Fibroblast of gingiva (primary cell): Measurements from ENCODE around the gene ANAPC10.
"Not testable (repeated sequence)": the region's sequence is repeated elsewhere in the genome, so short reads cannot be mapped to it uniquely, and the experiment has no call there.

Experiments
- DNase-seq: peaks from one replicate; pipeline ENCODE4 v3.0.0-alpha.2; 2011; ENCODE audit warnings: low read depth

The ANAPC10 gene

DNA sequence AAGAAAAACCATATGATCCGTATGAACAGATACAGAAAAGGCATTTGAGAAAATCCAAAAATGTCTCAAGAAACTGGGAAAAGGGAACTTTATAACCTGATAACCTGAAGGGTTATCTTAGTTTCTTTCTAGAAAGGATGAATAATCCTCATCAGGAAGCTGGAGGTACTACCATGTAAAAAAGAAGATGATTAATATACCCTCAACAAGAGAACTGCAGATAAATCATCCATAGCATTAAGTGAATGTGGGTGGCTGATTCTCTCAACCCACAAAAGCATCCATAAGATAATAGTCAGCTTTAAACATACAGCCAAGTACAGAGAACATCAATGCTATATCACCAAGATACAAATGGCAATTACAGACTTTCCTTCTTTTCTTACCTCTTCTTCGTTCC is 26.4 kb downstream of the ANAPC10 start:
- DNase-seq: no peak

DNA sequence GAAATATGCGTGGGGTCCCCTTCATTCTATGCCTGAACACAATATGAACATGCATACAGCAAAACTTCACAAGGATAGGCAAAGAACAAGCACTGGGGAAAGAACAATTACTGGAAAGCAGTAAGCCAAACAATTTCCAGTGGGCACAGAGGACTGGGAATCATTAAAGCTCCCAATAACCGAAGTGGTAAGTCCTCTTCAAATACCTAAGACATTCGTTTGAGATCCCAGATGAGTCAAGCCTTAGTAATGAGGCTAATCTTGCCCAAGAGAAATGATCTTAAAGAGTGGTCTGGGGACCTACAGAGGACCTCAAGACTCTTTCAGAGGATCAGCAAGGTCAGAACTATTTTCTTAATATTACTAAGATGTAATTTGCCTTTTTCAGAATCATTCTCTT is 28.6 kb downstream of the ANAPC10 start:
- peak; percentile 31 for DNase-seq

DNA sequence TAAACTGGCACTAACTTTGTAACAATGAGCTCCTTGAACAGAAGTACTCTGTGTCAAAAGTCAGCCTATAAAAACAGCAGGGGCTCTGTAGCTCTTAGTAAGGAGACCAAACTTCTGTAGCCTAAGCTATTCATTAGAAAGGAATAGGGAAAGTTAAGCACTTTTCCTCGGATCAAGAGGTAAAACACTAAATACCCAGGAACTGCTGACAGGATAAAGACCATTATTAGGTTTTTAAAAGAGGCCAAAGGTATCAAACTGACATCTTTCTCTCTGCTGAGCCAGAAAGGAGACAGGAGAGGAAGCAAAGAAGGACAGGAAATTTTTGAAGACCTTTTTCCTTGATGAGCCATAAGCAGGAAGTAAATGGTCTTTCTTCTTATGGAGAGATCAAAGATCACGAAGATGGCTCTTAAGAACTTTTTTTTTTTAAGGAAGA is 31.9 kb downstream of the ANAPC10 start:
- no peak for DNase-seq

DNA sequence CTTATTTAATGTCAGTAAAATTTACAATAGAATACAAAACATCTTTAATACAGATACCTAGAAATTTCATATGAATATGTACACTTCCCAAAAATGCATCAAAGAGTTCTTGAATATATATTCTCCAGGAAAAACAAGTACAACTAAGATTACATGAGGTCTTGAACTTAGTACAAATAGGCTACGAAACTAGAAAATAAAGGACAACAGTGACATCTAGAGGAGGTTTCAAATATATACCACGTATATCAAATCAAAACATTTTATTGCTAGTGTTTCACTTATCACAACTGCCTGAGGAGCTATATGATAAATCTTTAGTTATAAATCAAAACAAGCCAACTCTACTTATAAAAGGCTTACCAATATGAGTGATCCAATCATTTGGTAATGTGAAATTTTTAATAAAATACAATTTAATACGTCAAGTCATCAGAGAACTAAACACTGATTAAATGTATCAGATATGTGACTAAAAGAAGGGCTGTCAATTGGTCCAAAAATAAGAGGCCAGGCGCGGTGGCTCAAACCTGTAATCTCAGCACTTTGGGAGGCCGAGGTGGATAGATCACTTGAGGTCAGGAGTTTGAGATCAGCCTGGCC is 36.6 kb downstream of the ANAPC10 start:
- DNase-seq: peak; percentile 46

DNA sequence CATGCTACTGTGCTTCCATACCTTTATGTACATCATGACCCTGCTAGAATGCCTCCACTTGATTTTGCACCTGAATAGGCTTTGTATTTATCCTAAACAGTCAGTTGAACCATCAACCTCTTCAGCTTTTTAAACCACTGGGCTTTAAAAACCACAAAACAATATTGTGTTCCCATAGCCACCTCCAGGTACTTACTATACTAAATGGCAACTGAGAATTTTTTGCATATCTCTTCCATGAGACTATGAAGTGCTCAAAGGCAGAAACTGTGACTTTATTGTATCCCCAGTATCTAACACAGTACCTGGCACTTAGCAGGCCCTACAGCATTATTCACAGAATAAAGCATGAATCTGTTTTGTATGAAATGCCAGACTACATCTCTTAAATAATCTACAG is 39.7 kb downstream of the ANAPC10 start:
- no peak for DNase-seq

DNA sequence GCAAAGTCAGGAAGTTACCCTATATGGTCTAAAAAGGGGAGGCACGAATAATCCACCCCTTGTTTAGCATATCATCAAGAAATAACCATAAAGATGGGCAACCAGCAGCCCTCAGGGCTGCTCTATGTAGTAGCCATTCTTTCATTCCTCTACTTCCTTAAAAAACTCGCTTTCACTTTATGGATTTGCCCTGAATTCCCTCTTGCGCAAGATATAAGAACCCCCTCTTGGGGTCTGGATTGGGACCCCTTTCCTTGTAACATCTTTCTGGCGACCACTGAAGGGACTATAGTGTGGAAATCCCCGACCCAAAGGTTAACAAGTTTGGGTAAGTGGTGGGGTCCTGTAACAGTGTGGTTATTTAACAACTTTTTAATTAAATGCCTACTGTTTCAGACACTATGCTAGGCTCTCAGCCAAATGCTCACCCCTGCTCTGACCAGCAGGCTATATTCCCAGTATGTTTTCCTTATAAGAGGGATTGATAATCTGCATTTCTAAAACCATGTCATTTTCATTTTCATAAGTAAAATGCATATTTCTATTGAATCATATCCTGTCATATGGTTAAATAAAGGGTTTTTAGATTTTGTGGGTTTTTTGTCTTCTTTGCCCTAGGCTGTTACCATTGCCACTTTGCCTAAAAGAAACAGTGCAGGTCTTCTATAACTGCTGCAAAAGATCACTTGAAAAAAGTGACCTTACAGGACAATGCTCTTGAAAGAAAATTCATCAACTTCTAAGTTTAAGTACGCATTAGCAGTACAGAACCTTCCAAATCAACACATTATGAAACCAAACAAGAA is 41.5 kb downstream of the ANAPC10 start:
- no peak for DNase-seq

DNA sequence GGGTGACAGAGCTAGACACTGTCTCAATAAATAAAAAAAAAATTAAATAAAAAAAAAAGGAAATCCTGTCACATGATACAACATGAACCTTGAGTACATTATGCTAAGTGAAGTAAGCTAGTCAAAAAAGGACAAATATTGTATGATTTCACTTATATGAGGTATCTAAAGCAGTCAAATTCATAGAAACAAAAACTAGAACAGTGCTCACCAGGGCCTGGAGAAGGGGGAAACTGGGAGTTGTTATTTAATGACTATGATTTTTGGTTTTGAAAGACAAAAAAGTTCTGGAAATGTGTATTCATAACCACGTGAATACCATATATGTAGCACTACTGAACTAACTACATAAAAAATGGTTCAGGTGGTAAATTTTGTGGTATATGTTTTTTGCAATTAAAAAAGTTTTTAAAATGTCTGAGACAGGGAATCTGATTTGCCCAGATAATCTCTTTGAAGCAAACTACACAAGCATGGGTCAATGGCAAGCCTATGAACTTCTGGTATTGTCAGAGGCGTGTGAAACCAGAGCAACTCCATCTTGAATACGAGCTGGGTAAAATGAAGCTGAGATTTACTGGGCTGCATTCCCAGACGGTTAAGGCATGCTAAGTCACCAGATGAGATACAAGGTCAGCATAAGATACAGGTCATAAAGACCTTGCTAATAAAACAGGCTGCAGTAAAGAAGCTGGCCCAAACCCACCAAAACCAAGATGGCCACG is 42.3 kb downstream of the ANAPC10 start:
- no peak for DNase-seq

DNA sequence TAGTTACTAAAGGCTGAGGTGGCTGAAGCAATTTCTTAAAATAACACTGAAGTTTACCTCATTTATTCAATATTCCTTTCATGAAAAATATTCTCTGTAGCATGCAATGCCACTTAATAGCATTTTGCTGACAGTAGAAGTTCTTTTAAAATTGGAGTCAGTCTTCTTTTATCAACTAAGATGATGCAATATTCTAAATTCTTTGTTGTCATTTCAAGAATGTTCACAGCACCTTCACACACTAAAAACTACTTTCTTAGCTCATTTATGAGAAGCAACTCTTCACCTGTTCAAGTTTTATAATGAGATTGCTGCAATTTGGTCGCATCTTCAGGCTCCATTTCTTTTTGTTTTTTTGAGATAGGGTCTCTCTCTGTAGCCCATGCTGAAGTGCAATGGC is 48.8 kb downstream of the ANAPC10 start:
- no peak for DNase-seq

DNA sequence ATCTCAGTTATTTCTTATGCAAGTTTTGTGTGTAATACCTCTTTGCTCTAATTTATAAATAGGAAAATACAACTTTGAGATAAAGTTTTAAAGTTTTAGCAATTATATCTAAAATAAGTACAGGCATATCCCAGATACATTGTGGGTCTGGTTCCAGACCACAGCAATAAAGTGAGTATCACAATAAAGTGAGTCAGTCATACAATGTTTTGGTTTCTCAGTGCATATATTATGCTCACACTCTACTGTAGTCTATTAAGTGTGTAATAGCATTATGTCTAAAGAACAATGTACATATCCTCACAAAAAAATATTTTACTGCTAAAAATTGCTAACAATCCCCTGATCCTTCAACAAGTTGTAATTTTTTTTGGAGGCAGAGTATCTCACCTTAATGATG is 49.2 kb downstream of the ANAPC10 start:
- DNase-seq: no peak

DNA sequence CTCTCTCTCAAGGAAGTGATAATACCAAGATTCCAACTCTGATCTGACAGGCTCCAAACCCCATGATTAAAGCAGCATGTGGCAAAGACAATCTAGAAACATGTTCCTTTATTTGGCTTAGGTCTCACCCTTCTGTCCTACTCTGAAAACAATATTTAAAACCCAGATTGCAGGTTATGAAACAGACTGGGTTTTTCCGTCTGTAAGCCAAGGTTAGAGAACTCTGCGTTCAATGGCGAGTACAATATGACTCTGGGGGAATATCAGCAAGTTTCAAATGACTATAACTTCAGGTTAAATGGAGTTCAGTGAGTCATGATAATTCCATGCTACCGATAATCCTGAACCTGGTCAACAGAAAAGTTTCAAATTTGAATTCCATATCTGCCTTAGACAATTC is 50.8 kb downstream of the ANAPC10 start:
- no peak for DNase-seq

DNA sequence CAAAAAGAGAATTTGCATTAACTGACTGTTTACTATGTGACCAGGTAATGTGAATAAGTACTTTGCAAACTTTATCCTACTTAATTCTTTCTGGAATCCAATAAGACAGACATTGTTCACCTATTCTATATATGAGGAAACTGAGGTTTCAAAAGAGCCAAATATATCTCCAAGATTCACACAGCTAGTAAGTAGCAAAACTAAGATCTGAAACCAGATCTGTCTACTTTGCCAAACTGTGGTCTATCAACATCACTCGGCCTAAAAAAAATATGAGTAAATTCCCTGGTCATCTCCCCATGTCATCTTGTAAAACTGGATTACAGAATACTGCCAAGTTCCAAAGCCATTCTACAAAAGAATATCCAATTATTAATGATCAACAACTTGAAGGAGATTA is 52.8 kb downstream of the ANAPC10 start:
- DNase-seq: no peak

DNA sequence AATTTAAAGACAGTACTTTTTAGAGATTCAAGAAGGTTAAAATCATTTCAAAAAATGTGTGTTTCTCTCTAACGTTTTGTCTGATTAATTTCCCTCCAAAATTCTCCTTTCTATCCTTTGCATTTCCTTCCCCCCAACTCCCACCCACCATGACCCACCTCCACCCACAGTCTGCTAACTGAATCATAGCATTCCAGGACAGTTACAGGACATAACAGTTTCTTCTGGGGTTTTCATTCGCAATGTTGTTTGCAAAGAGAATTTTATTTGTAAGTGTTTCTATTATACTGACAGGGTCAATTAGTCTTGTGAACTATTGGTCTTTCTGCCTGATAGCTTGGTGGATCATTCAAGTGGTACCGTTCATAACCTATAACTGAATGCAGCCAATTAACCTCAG is 53.7 kb downstream of the ANAPC10 start:
- DNase-seq: no peak

DNA sequence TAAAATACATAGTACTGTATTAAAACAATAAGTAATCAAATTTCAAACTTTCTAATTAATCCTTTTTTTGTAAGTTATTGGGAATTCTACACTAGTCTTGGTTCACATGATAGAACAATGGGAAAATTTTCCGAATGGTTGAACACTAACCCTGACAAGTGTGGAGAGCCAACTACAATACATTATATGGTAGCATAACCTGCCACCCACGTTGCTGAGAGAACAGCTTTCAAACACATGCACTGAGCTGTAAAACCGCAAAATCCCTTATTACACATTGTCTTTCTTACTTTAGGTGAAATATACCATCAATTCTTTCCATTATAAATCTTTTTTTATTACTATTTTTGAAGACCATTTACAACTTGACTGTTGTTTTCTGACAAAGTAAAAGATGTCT is 54.7 kb downstream of the ANAPC10 start:
- DNase-seq: no peak

DNA sequence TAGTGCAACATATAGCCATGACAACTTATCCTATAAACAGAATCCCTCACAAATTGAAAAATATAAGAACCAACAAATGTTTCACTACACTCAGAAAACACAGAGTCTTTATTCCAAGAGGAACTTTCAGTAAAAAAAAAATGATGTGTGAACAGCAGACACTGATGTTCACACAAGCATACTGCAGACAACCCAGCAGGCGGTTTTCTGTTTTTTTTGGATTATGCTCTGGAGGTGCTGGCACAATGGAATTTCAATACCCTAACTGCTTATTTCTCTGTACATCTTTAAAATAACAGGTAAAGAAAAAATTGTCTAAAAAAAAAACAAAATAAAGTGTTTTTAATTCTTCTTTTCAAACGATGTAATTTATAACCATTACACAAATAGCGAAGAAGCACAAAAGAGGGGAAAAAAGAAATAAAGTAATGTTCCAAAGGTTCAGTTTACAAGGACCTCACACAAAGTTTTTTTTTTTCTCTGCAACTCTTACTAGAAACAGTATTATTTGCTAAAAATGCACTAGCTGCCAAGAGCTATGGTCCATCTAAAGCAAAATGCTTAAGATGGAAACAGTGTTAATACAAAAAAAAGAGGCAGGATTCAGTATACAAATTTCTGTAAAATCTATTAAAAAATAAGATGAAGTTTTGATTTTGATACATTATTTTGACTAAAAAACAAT is 55.3 kb downstream of the ANAPC10 start:
- no peak for DNase-seq

DNA sequence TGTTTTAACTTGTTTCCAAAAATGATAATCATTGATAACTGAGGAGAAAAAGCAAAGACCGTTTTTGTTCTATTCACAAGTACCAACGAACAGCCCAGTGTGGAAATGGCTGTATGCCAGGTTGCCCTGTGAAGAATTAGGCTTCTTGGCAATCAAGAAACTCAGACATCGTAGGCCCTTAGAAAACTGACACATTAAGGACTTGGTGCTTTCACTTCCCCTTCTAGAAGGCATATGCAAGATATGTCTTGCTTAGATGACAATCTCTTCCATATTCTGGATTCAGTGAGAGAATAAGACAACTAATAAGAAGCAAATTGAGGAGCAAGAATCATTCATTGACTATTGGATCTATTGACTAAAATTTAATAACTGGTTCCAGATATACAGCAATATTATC is 56.6 kb downstream of the ANAPC10 start:
- no peak for DNase-seq

DNA sequence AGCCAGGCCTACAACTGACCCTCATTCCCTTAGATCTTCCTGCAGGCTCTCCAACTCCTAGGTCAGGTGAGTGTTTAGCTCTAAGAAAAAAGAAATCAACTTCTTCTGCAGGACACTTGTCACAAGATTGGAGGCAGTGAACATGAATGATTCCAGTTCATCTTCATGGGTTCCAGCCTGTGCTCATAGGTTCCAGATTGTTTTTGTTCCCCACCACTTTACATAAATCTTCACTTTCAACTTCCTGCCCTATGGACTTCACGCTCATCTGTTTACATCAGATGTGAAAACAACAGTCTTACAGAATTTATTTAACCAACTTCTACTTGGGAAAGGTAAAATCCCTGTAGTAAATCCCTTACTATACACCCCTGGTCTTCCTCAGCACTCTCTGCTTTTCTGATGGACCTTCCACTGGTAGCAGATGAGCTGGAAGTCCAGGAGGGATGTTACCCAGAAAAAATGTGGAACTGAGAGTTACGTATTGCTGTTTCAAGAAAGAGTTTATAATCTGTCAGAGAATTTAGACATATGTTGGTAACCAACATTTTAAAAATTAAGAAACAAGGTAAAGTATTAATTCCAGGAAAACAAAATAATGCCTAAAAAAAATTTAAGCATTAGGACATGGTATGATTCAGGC is 62.4 kb downstream of the ANAPC10 start:
- no peak for DNase-seq

DNA sequence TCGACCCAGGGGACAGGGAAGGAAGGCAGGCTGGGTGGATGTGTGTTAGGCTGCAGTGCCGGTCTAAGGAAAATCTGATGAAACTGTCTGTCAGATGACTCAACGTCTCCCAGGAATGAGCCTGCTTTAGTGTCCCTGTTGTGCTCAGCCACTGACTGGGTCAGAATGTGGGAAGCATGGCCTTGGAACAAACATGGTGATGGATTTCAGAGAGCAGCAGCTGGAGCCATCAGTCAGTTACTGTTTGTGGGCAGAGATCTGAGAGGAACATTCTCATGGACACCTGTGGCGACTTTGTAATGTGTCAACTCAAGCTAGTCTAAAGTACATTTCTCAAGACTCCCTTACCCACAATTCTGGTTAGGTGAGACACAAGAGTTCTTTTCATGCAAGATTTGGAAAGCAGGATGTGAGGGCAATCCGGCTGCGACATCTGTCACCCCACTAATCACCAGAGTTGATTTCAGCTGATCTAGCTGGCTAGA is 63.2 kb downstream of the ANAPC10 start:
- DNase-seq: peak; percentile 34

DNA sequence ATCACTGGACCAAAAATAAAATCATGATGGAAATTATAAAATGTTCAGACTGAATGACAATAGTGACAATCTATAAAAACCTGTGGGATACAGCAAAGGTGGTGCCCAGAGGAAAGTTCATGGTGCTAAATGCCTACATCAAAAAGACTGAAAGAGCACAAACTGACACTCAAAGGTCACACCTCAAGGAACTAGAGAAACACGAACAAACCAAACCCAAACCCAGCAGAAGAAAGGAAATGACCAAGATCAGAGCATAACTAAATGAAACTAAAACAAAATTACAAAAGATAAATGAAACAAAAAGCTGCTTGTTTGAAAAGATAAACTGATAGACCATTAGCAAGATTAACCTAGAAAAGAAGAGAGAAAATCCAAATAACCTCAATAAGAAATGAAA is 78.7 kb downstream of the ANAPC10 start:
- DNase-seq: no peak

DNA sequence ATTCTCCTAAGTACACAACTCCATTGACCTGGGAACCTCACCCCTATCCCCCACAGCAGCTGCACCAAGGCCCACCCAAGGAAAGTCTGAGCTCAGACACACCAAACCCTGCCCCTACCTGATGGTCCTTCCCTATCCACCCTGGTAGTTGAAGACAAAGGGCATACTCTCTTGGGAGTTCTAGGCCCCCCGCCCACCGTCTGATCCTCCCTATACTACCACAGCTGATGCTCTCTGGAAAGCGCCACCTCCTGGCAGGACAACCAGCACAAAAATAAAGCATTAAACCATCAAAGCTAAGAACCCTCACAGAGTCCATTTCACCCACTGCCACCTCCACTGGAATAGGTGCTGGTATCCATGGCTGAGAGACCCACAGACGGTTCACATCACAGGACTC is 83.6 kb downstream of the ANAPC10 start:
- no peak for DNase-seq

DNA sequence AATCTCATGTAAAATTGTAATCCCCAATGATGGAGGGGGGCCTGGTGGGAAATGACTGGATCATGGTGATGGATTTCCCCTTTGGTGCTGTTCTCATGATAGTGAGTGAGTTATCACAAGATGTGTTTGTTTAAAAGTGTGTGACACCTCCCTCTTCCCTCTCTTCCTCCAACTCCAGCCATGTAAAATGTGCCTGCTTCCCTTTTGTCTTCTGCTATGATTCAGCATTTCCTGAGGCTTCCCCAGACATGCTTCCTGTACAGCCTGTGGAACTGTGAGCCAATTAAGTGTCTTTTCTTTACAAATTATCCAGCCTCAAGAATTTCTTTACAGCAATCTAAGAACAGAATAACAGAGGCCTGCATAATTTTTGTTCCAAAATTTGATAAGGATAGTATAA is 85.2 kb downstream of the ANAPC10 start:
- peak; percentile 45 for DNase-seq

DNA sequence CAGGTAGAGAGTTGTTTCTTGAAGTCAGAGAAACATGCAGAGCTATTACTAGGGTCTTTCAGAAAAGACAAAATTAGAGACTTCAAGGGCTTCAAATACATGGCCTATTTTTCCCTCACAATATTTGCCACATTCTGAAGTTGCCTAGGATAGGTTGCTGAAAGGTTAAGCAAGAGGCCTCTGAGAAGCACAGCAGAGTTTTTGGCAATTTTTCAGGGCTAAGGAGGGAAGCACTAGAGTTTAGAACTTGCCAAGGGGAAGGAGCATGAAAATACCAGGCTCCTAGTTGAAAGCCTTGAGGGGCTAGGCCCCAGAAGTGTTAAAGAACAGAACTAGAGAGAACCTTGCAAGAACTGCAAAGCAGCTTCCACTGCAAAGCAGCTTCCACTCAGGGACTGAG is 86.4 kb downstream of the ANAPC10 start:
- peak; percentile 32 for DNase-seq

DNA sequence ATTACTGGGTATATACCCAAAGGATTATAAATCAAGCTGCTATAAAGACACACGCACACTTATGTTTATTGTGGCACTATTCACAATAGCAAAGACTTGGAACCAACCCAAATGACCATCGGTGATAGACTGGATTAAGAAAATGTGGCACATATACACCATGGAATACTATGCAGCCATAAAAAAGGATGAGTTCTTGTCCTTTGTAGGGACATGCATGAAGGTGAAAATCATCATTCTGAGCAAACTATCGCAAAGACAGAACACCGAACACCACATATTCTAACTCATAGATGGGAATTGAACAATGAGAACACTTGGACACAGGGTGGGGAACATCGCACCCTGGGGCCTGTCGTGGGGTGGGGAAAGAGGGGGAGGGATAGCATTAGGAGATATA is 87.7 kb downstream of the ANAPC10 start:
- not testable (repeated sequence) for DNase-seq
